IMR-90 (cell line): ENCODE results near the gene ITGAE. TPM values are rescaled to one million over a fixed set of nuclear protein-coding genes. Genes with fewer than 3 reads are reported as not detected.
"Not testable (repeated sequence)": the region's sequence is repeated elsewhere in the genome, so short reads cannot be mapped to it uniquely, and the experiment has no call there.

Source experiments
- ATAC-seq: fragments of 200-7000 bp; cut with Tn5 transposase; 2 replicates; pipeline ENCODE4 v1.9.1; 2020; ENCODE audit warnings: low read depth, mild to moderate bottlenecking, moderate library complexity
- BruUV-seq: library from RNA; stranded (reverse); fragments of 400-500 nt; replicated peaks from 2 replicates; lab custom pipeline; 2021; lab: Mats Ljungman, UMichigan
- CTCF ChIA-PET: fragments of 300-600 bp; formaldehyde crosslinking; extraction: SDS; loops from one replicate; lab custom pipeline; 2021; ENCODE audit warnings: antibody characterized with exemption; lab: Yijun Ruan, JAX
- POLR2A ChIA-PET: fragments of 300-600 bp; sonication (Branson Sonifier 250); formaldehyde crosslinking; loops from one replicate; lab custom pipeline; 2022; ENCODE audit warnings: antibody characterized with exemption; ENCODE audit not compliant: unreplicated experiment; lab: Charles Lee
- DNase-seq: peaks from one replicate; pipeline ENCODE4 v3.0.0; 2013
- H2AFZ ChIP-seq: replicated peaks from 2 replicates; pipeline ENCODE3; 2013; ENCODE audit warnings: low read length, mild to moderate bottlenecking; ENCODE audit not compliant: poor library complexity
- H2AK5ac ChIP-seq: 2 replicates; pipeline ENCODE4 v1.6.1; 2013; ENCODE audit warnings: low read depth, low read length, inconsistent platforms
- H2AK9ac ChIP-seq: replicated peaks from 2 replicates; pipeline ENCODE3; 2013; ENCODE audit warnings: mild to moderate bottlenecking, low read depth, low read length, moderate library complexity; ENCODE audit not compliant: poor library complexity
- H2BK120ac ChIP-seq: 2 replicates; pipeline ENCODE4 v1.6.1; 2013; ENCODE audit warnings: low read depth, low read length, inconsistent platforms
- H2BK15ac ChIP-seq: 3 replicates; pipeline ENCODE4 v1.6.1; 2013; ENCODE audit warnings: low read depth, low read length, inconsistent platforms
- H2BK20ac ChIP-seq: 2 replicates; pipeline ENCODE4 v1.6.1; 2013; ENCODE audit warnings: low read depth, mild to moderate bottlenecking, inconsistent platforms, low read length, moderate library complexity
- H2BK5ac ChIP-seq: 2 replicates; pipeline ENCODE4 v1.6.1; 2013; ENCODE audit warnings: mild to moderate bottlenecking, low read depth, low read length, inconsistent platforms; ENCODE audit not compliant: poor library complexity, severe bottlenecking
- H3K14ac ChIP-seq: replicated peaks from 2 replicates; pipeline ENCODE4 v1.6.1; 2013; ENCODE audit warnings: low read depth, low read length, inconsistent platforms
- H3K18ac ChIP-seq: 2 replicates; pipeline ENCODE4 v1.6.1; 2013; ENCODE audit warnings: low read depth, low read length, control low read depth
- H3K23ac ChIP-seq: 2 replicates; pipeline ENCODE4 v1.6.1; 2013; ENCODE audit warnings: low read depth, low read length, inconsistent platforms
- H3K27ac ChIP-seq: 2 replicates; pipeline ENCODE4 v1.5.1; 2013; ENCODE audit warnings: mild to moderate bottlenecking, control low read depth, low read length; ENCODE audit not compliant: insufficient read depth
- H3K27me3 ChIP-seq: 2 replicates; pipeline ENCODE4 v1.6.1; 2013; ENCODE audit warnings: low read length; ENCODE audit not compliant: control insufficient read depth, insufficient read depth
- H3K36me3 ChIP-seq: 2 replicates; pipeline ENCODE4 v1.6.1; 2013; ENCODE audit warnings: low read length, mixed read lengths; ENCODE audit not compliant: control insufficient read depth, insufficient read depth
- H3K4ac ChIP-seq: 2 replicates; pipeline ENCODE4 v1.6.1; 2013; ENCODE audit warnings: low read depth, low read length, inconsistent platforms
- H3K4me1 ChIP-seq: 2 replicates; pipeline ENCODE4 v1.6.1; 2013; ENCODE audit warnings: low read length, mixed read lengths; ENCODE audit not compliant: control insufficient read depth, insufficient read depth
- H3K4me2 ChIP-seq: 2 replicates; pipeline ENCODE4 v1.6.1; 2013; ENCODE audit warnings: low read depth, mild to moderate bottlenecking, control low read depth, low read length, moderate library complexity
- H3K4me3 ChIP-seq: 2 replicates; pipeline ENCODE4 v1.5.1; 2013; ENCODE audit warnings: low read depth, mild to moderate bottlenecking, control low read depth, low read length, moderate library complexity; ENCODE audit not compliant: insufficient read depth
- H3K56ac ChIP-seq: 2 replicates; pipeline ENCODE4 v1.6.1; 2013; ENCODE audit warnings: low read length, inconsistent platforms; ENCODE audit not compliant: insufficient read depth; ENCODE audit errors: extremely low read depth
- H3K79me1 ChIP-seq, 2 experiments: 2 replicates each; pipeline ENCODE4 v1.6.1; 2013; ENCODE audit warnings: low read length in 2 of 2, inconsistent platforms in 1 of 2, low read depth in 1 of 2
- H3K9ac ChIP-seq: 2 replicates; pipeline ENCODE4 v1.6.1; 2013; ENCODE audit warnings: low read depth, low read length, control low read depth
- H3K9me1 ChIP-seq: 2 replicates; pipeline ENCODE4 v1.6.1; 2013; ENCODE audit warnings: low read length, inconsistent platforms; ENCODE audit not compliant: insufficient read depth
- H3K9me3 ChIP-seq: 2 replicates; pipeline ENCODE4 v1.6.1; 2013; ENCODE audit warnings: low read length; ENCODE audit not compliant: control insufficient read depth, insufficient read depth
- H4K20me1 ChIP-seq: 2 replicates; pipeline ENCODE4 v1.6.1; 2013; ENCODE audit warnings: low read length, inconsistent platforms; ENCODE audit not compliant: insufficient read depth
- H4K5ac ChIP-seq: 2 replicates; pipeline ENCODE4 v1.6.1; 2013; ENCODE audit warnings: mild to moderate bottlenecking, low read depth, low read length, control low read depth
- H4K8ac ChIP-seq, 2 experiments: 2 replicates each; pipeline ENCODE4 v1.6.1; 2013; ENCODE audit warnings: low read depth in 2 of 2, low read length in 2 of 2, control low read depth in 1 of 2, inconsistent platforms in 1 of 2
- H4K91ac ChIP-seq: 2 replicates; pipeline ENCODE4 v1.6.1; 2013; ENCODE audit warnings: low read depth, low read length, inconsistent platforms; ENCODE audit not compliant: insufficient read depth
- WGBS, 2 experiments: methylation state at CpG; one replicate each; pipeline versions ENCODE4 v1.1.5 to v1.1.7; 2013; ENCODE audit warnings: missing lambda C conversion rate in 2 of 2; ENCODE audit not compliant: insufficient read length in 1 of 2; ENCODE audit errors: extremely low coverage in 2 of 2; 5-methylcytosine and 5-hydroxymethylcytosine counted together
- dilution Hi-C: fragments of 300-500 bp; cut with HindIII; formaldehyde crosslinking; loops from one replicate; pipeline ENCODE4 v1.14.3; 2018; ENCODE audit warnings: low sequenced_read_pairs; ENCODE audit not compliant: unreplicated experiment
- in situ Hi-C: fragments of 300-500 bp; cut with MboI; formaldehyde crosslinking; loops from 3 replicates; pipeline ENCODE4 v1.14.3; 2019; ENCODE audit warnings: low sequenced_read_pairs, inconsistent platforms, mixed read lengths
- intact Hi-C: fragments of 100-400 bp; cut with micrococcal nuclease; formaldehyde crosslinking; loops from 2 replicates; pipeline ENCODE4 v1.10.0; 2022
- polyA plus RNA-seq, 3 experiments: library from polyadenylated mRNA; depleted of rRNA; stranded (reverse); fragments of >200 nt; gene quantifications; 2 replicates each; pipeline ENCODE4 v1.2.3, GENCODE V29; 2012; ENCODE audit warnings: low replicate concordance in 1 of 3
- total RNA-seq: library from RNA; depleted of rRNA; stranded (reverse); fragments of >200 nt; gene quantifications from 2 replicates; pipeline ENCODE4 v1.2.3, GENCODE V29; 2012

The ITGAE gene
- total and polyA plus RNA-seq, 2 of the 4 experiments (the other 2 are of a cell fraction): 54.1 to 60.8 TPM

- H3K23ac ChIP-seq, H4K8ac ChIP-seq, BruUV-seq, H3K14ac ChIP-seq, H3K4me3 ChIP-seq, H3K79me1 ChIP-seq, H3K4me2 ChIP-seq, H3K9me3 ChIP-seq, H3K9ac ChIP-seq, H3K36me3 ChIP-seq, H4K91ac ChIP-seq, H2AFZ ChIP-seq, H3K27ac ChIP-seq, H4K5ac ChIP-seq, H3K27me3 ChIP-seq, H2AK9ac ChIP-seq, H4K20me1 ChIP-seq, H3K9me1 ChIP-seq, H3K56ac ChIP-seq, H3K4ac ChIP-seq, H2BK5ac ChIP-seq, DNase-seq, dilution Hi-C loops, H2BK20ac ChIP-seq, H2BK120ac ChIP-seq, ATAC-seq, H3K18ac ChIP-seq, POLR2A ChIA-PET, H2BK15ac ChIP-seq, H2AK5ac ChIP-seq: not testable (repeated sequence)
- peaks cover 21% of the 10 kb centered on the region for H3K4me1 ChIP-seq
- in situ Hi-C loops: loop anchor here (5.0 to 25.0 kb wide), 2 partner anchors 92 to 277 kb away; no protein-coding TSS in a partner anchor
- CTCF ChIA-PET: interaction anchor here (0.9 to 1.7 kb wide), 4 partner anchors 15 to 128 kb away, joined by 3 to 7 read pairs (median 4); partner anchors contain the start of gene NCBP3
- no CpG with 5 or more reads among the region's 10 CpGs for WGBS, 2 experiments
- intact Hi-C loops: loop anchor here (1.0 to 10.0 kb wide), 4 partner anchors 40 to 690 kb away; no protein-coding TSS in a partner anchor
Observed at GRCh38 chr17:3734911-3735276, 66.1 kb downstream of the ITGAE start.
